Measurements from ENCODE around the gene PVRIG.
"Not testable (repeated sequence)": the region's sequence is repeated elsewhere in the genome, so short reads cannot be mapped to it uniquely, and the experiment has no call there.

PVRIG gene

GRCh38 chr7:100176096-100177044 is 43.4 kb upstream of the PVRIG start:
- peak overlapping the region; percentile 53 for H2BK15ac ChIP-seq (ENCODE audit: low read length)
- peaks cover 0 to 6% (median 0%) of the 10 kb centered on the region in 3 experiments for H3K27me3 ChIP-seq (ENCODE audit: control insufficient read depth in 3 of 3, insufficient read depth in 3 of 3, low read depth in 1 of 3, low read length in 3 of 3)
- H3K4ac ChIP-seq (ENCODE audit: low read length) = no peak overlapping the region
- H3K9ac ChIP-seq (ENCODE audit: low read depth, low read length, poor library complexity) = no peak overlapping the region
- H3K4me3 ChIP-seq (ENCODE audit: low read length in 2 of 2) = peak overlapping the region; percentile 93 to 94
- no peak overlapping the region for H2BK120ac ChIP-seq (ENCODE audit: low read depth, low read length)
- H3K9me3 ChIP-seq (replicated peaks in 1 of 2; ENCODE audit: control insufficient read depth in 2 of 2, insufficient read depth in 1 of 2, low read depth in 1 of 2, low read length in 2 of 2) = no peaks in the 10 kb centered on the region
- H2AK5ac ChIP-seq (ENCODE audit: low read depth, low read length) = no peak overlapping the region
- no peak overlapping the region for H3K14ac ChIP-seq (ENCODE audit: low read length)
- H3K79me1 ChIP-seq (ENCODE audit: low read depth, low read length) = peaks cover 2% of the 10 kb centered on the region
- H3K18ac ChIP-seq (ENCODE audit: low read length) = no peak overlapping the region
- no peak for DNase-seq (ENCODE audit: low spot score)
- no peak overlapping the region for H2BK5ac ChIP-seq (ENCODE audit: low read length)
- no peak overlapping the region for H4K91ac ChIP-seq (ENCODE audit: low read depth, low read length, poor library complexity)
- H2AFZ ChIP-seq (ENCODE audit: low read length) = peak overlapping the region; percentile 96
- no CpG with 5 or more reads among the region's 14 CpGs for WGBS, 2 donors (ENCODE audit: extremely low coverage in 2 of 2, insufficient read length in 2 of 2, insufficient replicate concordance in 1 of 2)
- H3K4me2 ChIP-seq (ENCODE audit: insufficient read depth, low read length, poor library complexity, severe bottlenecking) = peak overlapping the region; percentile 72
- peaks cover 9 to 11% of the 10 kb centered on the region in 2 donors for H3K4me1 ChIP-seq (ENCODE audit: control insufficient read depth in 2 of 2, insufficient read depth in 1 of 2, low read depth in 1 of 2, low read length in 2 of 2)
- H4K8ac ChIP-seq (ENCODE audit: low read depth, low read length) = no peak overlapping the region
- H3K23ac ChIP-seq (ENCODE audit: low read depth, low read length, poor library complexity) = no peak overlapping the region
- no peak overlapping the region for H3K27ac ChIP-seq (replicated peaks; ENCODE audit: low read length)
- H2BK12ac ChIP-seq (ENCODE audit: low read length) = no peak overlapping the region
- H3K36me3 ChIP-seq (replicated peaks in 1 of 2; ENCODE audit: control insufficient read depth in 2 of 2, insufficient read depth in 2 of 2, low read length in 2 of 2) = peaks cover 8 to 34% of the 10 kb centered on the region in 2 donors

- peak within 1 kb of the TSS; percentile 96 for H2AFZ ChIP-seq (ENCODE audit: low read length)
- H3K27ac ChIP-seq (replicated peaks; ENCODE audit: low read length) = peak within 1 kb of the TSS; percentile 19
- peak within 1 kb of the TSS; percentile 53 for H2BK15ac ChIP-seq (ENCODE audit: low read length)
- H3K23ac ChIP-seq (ENCODE audit: low read depth, low read length, poor library complexity) = peak within 1 kb of the TSS; percentile 11
- peak within 1 kb of the TSS; percentile 10 for H3K14ac ChIP-seq (ENCODE audit: low read length)
- no peak within 1 kb of the TSS for H3K4ac ChIP-seq (ENCODE audit: low read length)
- peak within 1 kb of the TSS; percentile 81 for H3K9ac ChIP-seq (ENCODE audit: low read depth, low read length, poor library complexity)
- peak within 1 kb of the TSS; percentile 93 to 94 for H3K4me3 ChIP-seq (ENCODE audit: low read length in 2 of 2)
- H3K36me3 ChIP-seq (replicated peaks in 1 of 2; ENCODE audit: control insufficient read depth in 2 of 2, insufficient read depth in 2 of 2, low read length in 2 of 2) = peaks cover 8 to 29% of the 10 kb centered on the region in 2 donors
- peak within 1 kb of the TSS; percentile 10 for H2BK5ac ChIP-seq (ENCODE audit: low read length)
- peaks cover 6 to 11% of the 10 kb centered on the region in 2 donors for H3K4me1 ChIP-seq (ENCODE audit: control insufficient read depth in 2 of 2, insufficient read depth in 1 of 2, low read depth in 1 of 2, low read length in 2 of 2)
- H3K79me1 ChIP-seq (ENCODE audit: low read depth, low read length) = no peaks in the 10 kb centered on the region
- peak within 1 kb of the TSS; percentile 24 for H2AK5ac ChIP-seq (ENCODE audit: low read depth, low read length)
- no peak within 1 kb of the TSS for H2BK12ac ChIP-seq (ENCODE audit: low read length)
- peak within 1 kb of the TSS; percentile 72 for H3K4me2 ChIP-seq (ENCODE audit: insufficient read depth, low read length, poor library complexity, severe bottlenecking)
- no CpG with 5 or more reads among the region's 78 CpGs for WGBS, 2 donors (ENCODE audit: extremely low coverage in 2 of 2, insufficient read length in 2 of 2, insufficient replicate concordance in 1 of 2)
- H3K27me3 ChIP-seq (ENCODE audit: control insufficient read depth in 3 of 3, insufficient read depth in 3 of 3, low read depth in 1 of 3, low read length in 3 of 3) = no peaks in the 10 kb centered on the region
- H4K8ac ChIP-seq (ENCODE audit: low read depth, low read length) = no peak within 1 kb of the TSS
- DNase-seq (ENCODE audit: low spot score) = peak; percentile 96
- no peak within 1 kb of the TSS for H4K91ac ChIP-seq (ENCODE audit: low read depth, low read length, poor library complexity)
- H3K9me3 ChIP-seq (replicated peaks in 1 of 2; ENCODE audit: control insufficient read depth in 2 of 2, insufficient read depth in 1 of 2, low read depth in 1 of 2, low read length in 2 of 2) = no peaks in the 10 kb centered on the region
- peak within 1 kb of the TSS; percentile 73 for H3K18ac ChIP-seq (ENCODE audit: low read length)
- H2BK120ac ChIP-seq (ENCODE audit: low read depth, low read length) = no peak within 1 kb of the TSS
Measured at GRCh38 chr7:100177045-100178001, 42.4 kb upstream of the PVRIG start, which contains the start of the genes GPC2 and STAG3. GPC2 (minus strand) TSS chr7:100177381; CDS start chr7:100177199, 182 bp downstream. STAG3 (plus strand) TSS chr7:100177918; CDS start chr7:100180557, 2,639 bp downstream.

GRCh38 chr7:100180084-100180483 is 39.7 kb upstream of the PVRIG start:
- not testable (repeated sequence) for H3K27ac ChIP-seq (replicated peaks; ENCODE audit: low read length); H3K18ac ChIP-seq (ENCODE audit: low read length); H2AFZ ChIP-seq (ENCODE audit: low read length); H3K27me3 ChIP-seq (ENCODE audit: control insufficient read depth in 3 of 3, insufficient read depth in 3 of 3, low read depth in 1 of 3, low read length in 3 of 3); H3K4ac ChIP-seq (ENCODE audit: low read length); H2BK5ac ChIP-seq (ENCODE audit: low read length); H3K4me3 ChIP-seq (ENCODE audit: low read length in 2 of 2); H4K8ac ChIP-seq (ENCODE audit: low read depth, low read length); H3K79me1 ChIP-seq (ENCODE audit: low read depth, low read length); H2BK12ac ChIP-seq (ENCODE audit: low read length); H3K14ac ChIP-seq (ENCODE audit: low read length); H3K9ac ChIP-seq (ENCODE audit: low read depth, low read length, poor library complexity); H4K91ac ChIP-seq (ENCODE audit: low read depth, low read length, poor library complexity); DNase-seq (ENCODE audit: low spot score); H2BK15ac ChIP-seq (ENCODE audit: low read length); H3K36me3 ChIP-seq (replicated peaks in 1 of 2; ENCODE audit: control insufficient read depth in 2 of 2, insufficient read depth in 2 of 2, low read length in 2 of 2); H3K23ac ChIP-seq (ENCODE audit: low read depth, low read length, poor library complexity); H2AK5ac ChIP-seq (ENCODE audit: low read depth, low read length); H3K9me3 ChIP-seq (replicated peaks in 1 of 2; ENCODE audit: control insufficient read depth in 2 of 2, insufficient read depth in 1 of 2, low read depth in 1 of 2, low read length in 2 of 2); H2BK120ac ChIP-seq (ENCODE audit: low read depth, low read length); H3K4me2 ChIP-seq (ENCODE audit: insufficient read depth, low read length, poor library complexity, severe bottlenecking)
- WGBS, 2 donors (ENCODE audit: extremely low coverage in 2 of 2, insufficient read length in 2 of 2, insufficient replicate concordance in 1 of 2) = no CpG with 5 or more reads among the region's 3 CpGs
- H3K4me1 ChIP-seq (ENCODE audit: control insufficient read depth in 2 of 2, insufficient read depth in 1 of 2, low read depth in 1 of 2, low read length in 2 of 2) = peaks cover 6 to 11% of the 10 kb centered on the region in 2 donors
